LHCN-M2 (cell line): ENCODE results near the gene LMAN2L. TPM values are rescaled to one million over a fixed set of nuclear protein-coding genes. Genes with fewer than 3 reads are reported as not detected.
"Not testable (repeated sequence)": the region's sequence is repeated elsewhere in the genome, so short reads cannot be mapped to it uniquely, and the experiment has no call there.

Source experiments
- DNase-seq: peaks from one replicate; pipeline ENCODE4 v3.0.0-alpha.2; 2012; ENCODE audit warnings: low read depth
- total RNA-seq: library from RNA; depleted of rRNA; stranded (reverse); fragments of >200 nt; gene quantifications from 2 replicates; pipeline ENCODE4 v1.2.3, GENCODE V29; 2014

LMAN2L gene
- total RNA-seq, 1 experiment from 2014 or later = 21.5 TPM

GRCh38 chr2:96687711-96688640 lies 51.9 kb downstream of the LMAN2L start:
- DNase-seq = no peak

GRCh38 chr2:96687266-96687665 lies 52.6 kb downstream of the LMAN2L start:
- DNase-seq = peak; percentile 6

- no peak for DNase-seq
These were observed 54.0 kb downstream of the LMAN2L start for GRCh38 chr2:96685577-96686459.

GRCh38 chr2:96684883-96685576 lies 54.8 kb downstream of the LMAN2L start:
- no peak for DNase-seq

DNA sequence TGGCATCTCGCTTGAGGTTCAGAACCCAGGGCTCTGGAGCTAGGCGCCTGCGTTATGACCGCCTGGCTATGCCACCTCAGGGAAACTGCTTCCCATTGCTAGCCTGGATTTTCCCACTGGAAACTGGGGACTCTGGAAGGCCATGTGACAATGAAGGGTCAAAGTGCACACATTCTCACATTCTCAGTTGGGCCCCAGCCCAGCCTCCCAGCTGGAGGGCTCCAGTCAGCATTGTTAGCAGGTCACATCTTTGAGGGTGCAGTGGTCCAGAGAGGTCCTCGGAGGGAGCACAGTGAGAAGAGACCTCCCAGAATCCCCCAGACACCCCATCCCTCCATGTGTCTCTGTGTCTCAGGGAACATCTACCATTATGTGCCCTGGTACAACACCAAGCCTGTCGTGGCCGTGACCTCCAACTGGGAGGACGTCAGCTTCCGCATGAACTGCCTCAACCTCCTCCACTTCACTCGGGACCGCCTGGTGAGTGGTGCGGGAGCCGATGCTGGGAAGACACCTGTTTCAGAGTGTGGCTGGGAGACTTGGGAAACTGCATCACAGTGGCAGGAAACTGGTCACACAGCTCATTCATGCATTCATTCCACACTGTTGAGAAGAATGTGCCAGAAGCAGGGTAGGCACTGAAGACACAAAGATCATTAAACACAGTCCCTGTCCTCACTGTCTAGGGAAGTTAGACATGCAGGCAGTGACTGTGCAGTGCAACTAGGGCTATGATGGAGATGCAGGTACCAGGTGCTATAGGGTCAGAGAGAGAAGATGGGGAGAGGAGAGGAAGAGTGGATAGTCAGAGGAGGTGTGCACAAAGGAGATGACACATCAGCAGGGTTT lies 55.7 kb downstream of the LMAN2L start:
- no peak for DNase-seq

- DNase-seq = no peak
These were observed 56.6 kb downstream of the LMAN2L start for GRCh38 chr2:96683307-96683706.

- DNase-seq = no peak
These were observed 58.3 kb downstream of the LMAN2L start for GRCh38 chr2:96681540-96681939.

DNA sequence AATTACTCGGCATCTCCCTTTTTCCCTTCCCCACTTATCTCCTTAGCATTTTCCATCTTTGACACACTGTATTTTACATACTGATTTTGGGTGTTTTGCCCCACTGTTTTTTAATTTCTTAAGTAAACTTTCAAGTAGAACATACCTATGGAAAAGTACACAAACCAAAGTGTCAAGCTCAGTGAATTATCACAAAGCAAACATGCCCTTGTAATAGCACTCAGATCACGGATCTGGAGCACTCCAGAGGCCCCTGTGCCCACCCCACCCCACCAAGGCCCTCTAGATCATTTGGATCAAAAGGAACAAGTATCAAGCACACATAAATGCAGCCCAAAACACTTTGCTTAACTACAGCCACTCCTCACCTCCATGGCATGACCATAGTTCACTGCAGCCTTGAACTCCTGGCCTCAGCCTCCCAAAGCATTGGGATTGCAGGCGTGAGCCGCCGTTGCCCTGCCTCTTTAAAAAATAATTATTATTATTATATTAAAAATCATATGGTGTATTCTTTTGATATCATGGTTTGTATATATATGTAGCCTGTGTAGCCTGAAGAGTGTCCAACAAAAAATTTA lies 59.2 kb downstream of the LMAN2L start:
- no peak for DNase-seq

- DNase-seq = no peak
These were observed 60.0 kb downstream of the LMAN2L start for GRCh38 chr2:96679848-96680247.

GRCh38 chr2:96669539-96670215 lies 70.2 kb downstream of the LMAN2L start:
- no peak for DNase-seq

DNA sequence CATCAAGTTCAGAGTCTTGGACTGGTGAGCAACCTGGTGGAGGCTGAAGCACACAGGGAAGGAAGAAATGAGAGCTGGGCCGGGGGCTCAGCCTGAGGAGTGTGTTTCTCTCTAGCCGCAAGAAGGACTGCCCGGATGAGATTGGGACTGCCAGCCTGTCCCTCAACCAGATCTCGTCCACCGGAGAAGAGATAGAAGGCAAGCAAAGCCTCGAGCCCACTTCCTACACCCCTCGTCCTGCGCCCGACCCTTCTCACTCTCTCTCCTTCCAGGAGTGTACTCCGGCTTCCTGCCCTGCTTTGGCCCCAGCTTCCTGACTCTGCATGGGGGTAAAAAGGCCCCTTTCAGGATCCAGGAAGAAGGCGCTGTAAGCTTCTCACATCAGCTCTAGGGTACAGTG lies 71.1 kb downstream of the LMAN2L start:
- DNase-seq = no peak

DNA sequence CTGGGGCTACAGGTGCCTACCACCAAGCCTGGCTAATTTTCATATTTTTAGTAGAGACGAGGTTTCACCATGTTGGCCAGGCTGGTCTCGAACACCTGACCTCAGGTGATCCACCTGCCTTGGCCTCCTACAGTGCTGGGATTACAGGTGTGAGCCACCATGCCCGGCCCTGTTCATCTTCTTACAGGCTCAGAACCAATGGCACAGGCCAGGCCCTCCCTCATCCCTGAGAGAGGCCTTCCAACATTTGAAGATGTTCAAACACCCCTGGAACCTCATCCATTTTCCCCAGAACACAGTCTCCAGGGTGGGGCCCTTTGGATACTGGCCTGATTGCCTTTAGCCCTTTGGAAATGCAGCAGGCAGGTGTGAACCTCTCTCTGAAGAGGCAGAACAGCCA lies 74.1 kb downstream of the LMAN2L start:
- DNase-seq = not testable (repeated sequence)

DNA sequence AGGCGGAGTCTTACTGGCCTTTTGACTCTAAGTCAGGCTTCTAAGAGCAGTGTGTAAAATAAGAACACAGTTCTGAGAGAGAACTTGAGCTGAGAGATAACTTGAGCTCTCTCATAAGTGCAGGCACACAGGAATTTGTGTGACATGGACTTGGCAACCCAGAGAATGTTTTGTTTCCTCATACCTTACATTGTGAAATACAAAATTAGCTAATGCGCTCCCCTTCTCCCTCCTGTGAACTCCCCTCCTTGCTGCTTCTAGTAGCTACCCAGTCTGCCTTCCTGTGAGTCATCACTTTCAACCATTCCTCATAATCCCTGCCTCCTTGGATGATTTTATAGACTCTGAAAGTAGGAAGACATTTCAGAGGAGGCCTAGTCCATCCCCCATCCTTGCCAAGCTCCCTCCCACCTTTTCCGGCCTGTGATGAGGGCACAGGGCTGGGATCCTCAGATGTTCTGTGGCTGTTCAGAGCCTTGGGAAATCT lies 74.7 kb downstream of the LMAN2L start:
- peak; percentile 96 for DNase-seq

DNA sequence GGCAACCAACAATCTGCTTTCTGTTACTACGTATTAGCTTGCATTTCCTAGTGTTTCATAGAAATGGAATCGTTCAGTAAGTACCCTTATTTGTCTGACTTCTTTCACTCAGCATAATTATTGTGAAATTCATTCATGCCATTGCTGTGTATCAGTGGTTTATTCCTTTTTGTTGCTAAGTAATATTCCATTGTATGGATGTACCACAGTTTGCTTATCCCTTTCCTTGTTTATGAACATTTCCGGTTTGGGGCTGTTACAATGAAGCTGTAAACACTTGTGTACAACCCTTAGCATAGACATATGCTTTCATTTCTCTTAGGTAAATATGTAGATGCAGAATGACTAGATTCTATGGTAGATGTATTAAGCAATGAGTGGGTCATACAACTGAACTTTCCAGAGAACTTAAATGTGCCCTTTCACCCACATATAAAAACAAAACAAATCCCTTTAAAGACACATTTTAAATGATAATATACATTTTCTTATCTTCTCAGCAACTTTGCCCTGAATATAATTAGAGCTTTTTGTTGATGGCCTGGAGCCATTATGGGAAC lies 75.4 kb downstream of the LMAN2L start:
- no peak for DNase-seq

DNA sequence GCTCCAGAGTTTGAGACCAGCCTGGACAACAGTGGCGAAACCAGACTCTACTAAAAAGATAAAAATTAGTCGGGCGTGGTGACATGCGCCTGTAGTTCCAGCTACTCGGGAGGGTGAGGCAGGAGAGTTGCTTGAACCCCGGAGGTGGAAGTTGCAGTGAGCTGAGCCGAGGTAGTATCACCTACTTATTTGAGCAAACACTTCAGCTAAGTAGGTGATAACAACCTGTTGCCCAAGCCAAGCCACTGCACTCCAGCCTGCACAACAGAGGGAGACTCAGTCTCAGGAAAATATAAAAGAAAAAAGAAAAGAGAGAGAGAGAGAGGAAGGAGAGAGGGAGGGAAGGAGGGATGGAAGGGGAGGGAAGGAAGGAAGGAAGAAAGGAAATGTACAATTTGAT lies 76.0 kb downstream of the LMAN2L start:
- no peak for DNase-seq

- DNase-seq = no peak
These were observed 76.7 kb downstream of the LMAN2L start for GRCh38 chr2:96663177-96663576.

DNA sequence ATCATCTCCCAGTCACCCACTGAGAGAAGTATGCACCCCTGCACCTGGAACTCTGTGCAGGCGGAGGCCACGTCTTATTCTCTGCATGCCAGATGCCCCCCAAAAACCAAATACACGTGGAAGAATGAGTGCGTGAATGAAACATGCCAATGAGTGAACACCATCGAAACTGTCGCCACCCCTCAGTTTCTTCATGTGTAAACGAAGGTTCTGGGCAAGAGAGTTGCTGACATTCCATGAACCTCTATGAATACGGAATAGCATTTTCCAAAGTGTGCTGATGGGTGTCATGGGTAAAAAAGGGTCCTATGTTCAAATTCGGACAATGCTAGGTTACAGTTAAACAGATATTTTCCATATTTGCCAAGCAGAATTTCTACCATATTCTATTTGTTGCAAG lies 77.5 kb downstream of the LMAN2L start:
- no peak for DNase-seq

- DNase-seq = no peak
These were observed 78.5 kb downstream of the LMAN2L start for GRCh38 chr2:96661324-96661723.

DNA sequence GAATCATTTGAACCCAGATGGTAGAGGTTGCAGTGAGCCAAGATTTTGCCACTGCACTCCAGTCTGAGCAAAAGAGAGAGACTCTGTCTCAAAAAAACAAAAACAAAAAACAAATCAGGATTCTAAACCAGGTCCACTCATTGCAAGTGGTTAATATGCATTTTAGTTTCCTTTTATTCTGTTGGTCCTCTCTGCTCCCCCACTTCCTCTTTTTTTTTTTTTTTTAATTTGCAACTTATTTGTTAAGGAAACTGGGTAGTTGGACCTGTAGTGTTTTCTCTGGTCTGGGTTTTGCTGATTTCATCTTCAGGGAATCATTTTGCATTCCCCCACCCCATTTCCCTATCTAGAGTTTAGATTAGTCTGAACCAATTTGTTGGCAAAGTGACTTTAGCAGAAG lies 83.3 kb downstream of the LMAN2L start:
- DNase-seq = no peak
